Activated CD8-positive, alpha-beta memory T cell treated with anti-CD3 and anti-CD28 coated beads, Interleukin-2, amount 50 U/mL, for 4 hours (primary cell): ENCODE measurements around the gene RALB.
A peak's percentile ranks its signal among the peaks of the same experiment; 100 is the strongest.
"Not testable (repeated sequence)": the region's sequence is repeated elsewhere in the genome, so short reads cannot be mapped to it uniquely, and the experiment has no call there.

Experiments used
- DNase-seq: peaks from one replicate; pipeline ENCODE4 v3.0.0-alpha.2; 2020

Gene RALB

GRCh38 chr2:120244656-120245519 is 7.8 kb upstream of the RALB start:
- no peak for DNase-seq

- no peak for DNase-seq
These were observed 6.9 kb upstream of the RALB start for GRCh38 chr2:120245520-120246332.

- DNase-seq, result no peak
These were observed 5.9 kb upstream of the RALB start for GRCh38 chr2:120246546-120247300.

- DNase-seq, result no peak
These were observed 4.8 kb upstream of the RALB start for GRCh38 chr2:120247851-120248250.

GRCh38 chr2:120250640-120251039 is 2.0 kb upstream of the RALB start:
- no peak for DNase-seq

- no peak for DNase-seq
These were observed 1.6 kb upstream of the RALB start for GRCh38 chr2:120251078-120251477.

GRCh38 chr2:120251880-120252224 is 800 bp upstream of the RALB start:
- DNase-seq, result no peak

- peak; percentile 28 for DNase-seq
These were observed 600 bp downstream of the RALB start for GRCh38 chr2:120253021-120253882.

- DNase-seq, result no peak
These were observed 1.5 kb downstream of the RALB start for GRCh38 chr2:120254178-120254577.

- no peak for DNase-seq
These were observed 2.4 kb downstream of the RALB start for GRCh38 chr2:120255071-120255470.

GRCh38 chr2:120255986-120256650 is 3.5 kb downstream of the RALB start:
- DNase-seq, result no peak

- DNase-seq, result no peak
These were observed 4.0 kb downstream of the RALB start for GRCh38 chr2:120256651-120257000.

- no peak for DNase-seq
These were observed 4.9 kb downstream of the RALB start for GRCh38 chr2:120257522-120257921.

GRCh38 chr2:120258196-120258595 is 5.5 kb downstream of the RALB start:
- DNase-seq, result no peak

GRCh38 chr2:120259939-120260338 is 7.3 kb downstream of the RALB start:
- DNase-seq, result not testable (repeated sequence)

- no peak for DNase-seq
These were observed 8.1 kb downstream of the RALB start for GRCh38 chr2:120260736-120261135.

GRCh38 chr2:120261387-120262006 is 8.8 kb downstream of the RALB start:
- no peak for DNase-seq

GRCh38 chr2:120262150-120262549 is 9.5 kb downstream of the RALB start:
- DNase-seq, result no peak

GRCh38 chr2:120262761-120263428 is 10.2 kb downstream of the RALB start:
- no peak for DNase-seq

- DNase-seq, result no peak
These were observed 12.4 kb downstream of the RALB start for GRCh38 chr2:120265006-120265405.

GRCh38 chr2:120267348-120267747 is 14.7 kb downstream of the RALB start:
- no peak for DNase-seq
